OCI-LY3 (cell line): Measurements from ENCODE around the gene WBP1L.

Source experiments
- H2AFZ ChIP-seq: fragments of 200-600, 300-600 bp; shearing (Covaris generic); 2 replicates; pipeline ENCODE4 v1.6.0; 2014; ENCODE audit warnings: antibody characterized with exemption, low read depth, low read length
- H3K27ac ChIP-seq: fragments of 200-600, 300-600 bp; sonication (generic); 2 replicates; pipeline ENCODE4 v1.5.1; 2014; ENCODE audit warnings: mild to moderate bottlenecking, low read length, moderate library complexity, mixed read lengths
- H3K27me3 ChIP-seq: fragments of 200-600, 300-600 bp; sonication (generic); 2 replicates; pipeline ENCODE4 v1.6.1; 2014; ENCODE audit warnings: low read depth, low read length, mixed read lengths
- H3K36me3 ChIP-seq: fragments of 200-600, 300-600 bp; sonication (generic); replicated peaks from 2 replicates; pipeline ENCODE3; 2014; ENCODE audit warnings: low read depth, low read length, mixed read lengths
- H3K4me1 ChIP-seq: fragments of 300-600, 200-600 bp; sonication (generic); 2 replicates; pipeline ENCODE4 v1.6.1; 2014; ENCODE audit warnings: low read length, mixed read lengths
- H3K4me2 ChIP-seq: fragments of 200-600, 300-600 bp; sonication (generic); 2 replicates; pipeline ENCODE4 v1.6.1; 2014; ENCODE audit warnings: low read length, mixed read lengths
- H3K4me3 ChIP-seq: fragments of 300-600, 200-600 bp; sonication (generic); 2 replicates; pipeline ENCODE4 v1.5.1; 2014; ENCODE audit warnings: antibody characterized with exemption, mild to moderate bottlenecking, low read length, moderate library complexity
- H3K79me2 ChIP-seq: fragments of 300-600, 200-600 bp; shearing (Covaris generic); 2 replicates; pipeline ENCODE4 v1.6.1; 2014; ENCODE audit warnings: mild to moderate bottlenecking, low read length, mixed read lengths
- H3K9ac ChIP-seq: fragments of 300-600, 200-600 bp; shearing (Covaris generic); 2 replicates; pipeline ENCODE4 v1.6.0; 2014; ENCODE audit warnings: mild to moderate bottlenecking, low read length, moderate library complexity
- H3K9me3 ChIP-seq: fragments of 200-600, 300-600 bp; shearing (Covaris generic); 2 replicates; pipeline ENCODE4 v1.6.1; 2014; ENCODE audit warnings: low read length, mixed read lengths; ENCODE audit not compliant: insufficient read depth
- H4K20me1 ChIP-seq: fragments of 200-600, 300-600 bp; sonication (generic); 2 replicates; pipeline ENCODE4 v1.6.1; 2016; ENCODE audit warnings: low read length, mixed read lengths; ENCODE audit not compliant: insufficient read depth
- CTCF ChIP-seq: fragments of 200-600, 300-600 bp; sonication (generic); IDR thresholded peaks from 2 replicates; pipeline ENCODE4 v1.5.1; 2014; ENCODE audit warnings: antibody characterized with exemption, low read length, low read depth
- EZH2phosphoT487 ChIP-seq: fragments of 200-600 bp; shearing (Covaris generic); IDR thresholded peaks from 2 replicates; pipeline ENCODE4 v1.6.1; 2018; ENCODE audit warnings: antibody characterized with exemption, mixed run types, low read depth

WBP1L gene

GRCh38 chr10:102744374-102745051 is 765 bp downstream of the WBP1L start:
- Histone ChIP-seq H3K79me2 (peaks cover 11% of the 10 kb centered on the region), H3K9ac (peak overlapping the region; percentile 80), H3K27me3 (no peaks in the 10 kb centered on the region), H3K4me2 (peak overlapping the region; percentile 91), H3K4me3 (peak overlapping the region; percentile 95), H3K9me3 (no peaks in the 10 kb centered on the region), H2AFZ (no peak overlapping the region), H3K36me3 (no peaks in the 10 kb centered on the region), H3K27ac (no peak overlapping the region), H3K4me1 (peaks cover 10% of the 10 kb centered on the region), H4K20me1 (no peaks in the 10 kb centered on the region)
- no peak for TF ChIP-seq CTCF

GRCh38 chr10:102745157-102745556 is 1.4 kb downstream of the WBP1L start:
- Histone ChIP-seq H3K27ac (no peak overlapping the region), H3K9me3 (no peaks in the 10 kb centered on the region), H3K9ac (no peak overlapping the region), H3K27me3 (no peaks in the 10 kb centered on the region), H3K36me3 (no peaks in the 10 kb centered on the region), H2AFZ (no peak overlapping the region), H3K4me1 (peaks cover 10% of the 10 kb centered on the region), H3K79me2 (peaks cover 11% of the 10 kb centered on the region), H3K4me3 (peak overlapping the region; percentile 95), H4K20me1 (no peaks in the 10 kb centered on the region), H3K4me2 (peak overlapping the region; percentile 91)
- no peak for TF ChIP-seq CTCF
- no peak for TF ChIP-seq EZH2phosphoT487

GRCh38 chr10:102752266-102752930 is 8.7 kb downstream of the WBP1L start:
- Histone ChIP-seq H3K4me2 (no peak overlapping the region), H3K9ac (no peak overlapping the region), H2AFZ (no peak overlapping the region), H3K79me2 (no peaks in the 10 kb centered on the region), H3K36me3 (no peaks in the 10 kb centered on the region), H3K27me3 (no peaks in the 10 kb centered on the region), H3K4me1 (no peaks in the 10 kb centered on the region; the same call in 1 of the 2 replicates), H3K4me3 (no peak overlapping the region), H3K27ac (no peak overlapping the region), H4K20me1 (peaks cover 4% of the 10 kb centered on the region; the same call in 1 of the 2 replicates), H3K9me3 (no peaks in the 10 kb centered on the region)
- TF ChIP-seq CTCF (no peak), EZH2phosphoT487 (no peak)

- peaks cover 4% of the 10 kb centered on the region; the same call in 1 of the 2 replicates for H4K20me1 ChIP-seq
- H3K4me1 ChIP-seq: no peaks in the 10 kb centered on the region; the same call in 1 of the 2 replicates
- no peaks in the 10 kb centered on the region for H3K27me3 ChIP-seq
- H3K4me3 ChIP-seq: no peak overlapping the region
- H3K36me3 ChIP-seq: no peaks in the 10 kb centered on the region
- no peak overlapping the region for H3K4me2 ChIP-seq
- H2AFZ ChIP-seq: no peak overlapping the region
- H3K27ac ChIP-seq: no peak overlapping the region
- no peaks in the 10 kb centered on the region for H3K79me2 ChIP-seq
- TF ChIP-seq CTCF (peak; percentile 47), EZH2phosphoT487 (no peak)
- H3K9me3 ChIP-seq: no peaks in the 10 kb centered on the region
- no peak overlapping the region for H3K9ac ChIP-seq
These were observed 9.4 kb downstream of the WBP1L start for GRCh38 chr10:102752934-102753664.
